D341Med (cell line): Measurements from ENCODE around the gene POLR2B.
"Not testable (repeated sequence)": the region's sequence is repeated elsewhere in the genome, so short reads cannot be mapped to it uniquely, and the experiment has no call there.

ENCODE experiments used
- DNase-seq: peaks from one replicate; pipeline ENCODE4 v3.0.0; 2012; ENCODE audit warnings: low spot score

The POLR2B gene

GRCh38 chr4:57053508-57053907, 74.8 kb downstream of the POLR2B start:
- DNase-seq: no peak

- DNase-seq: no peak
These were observed 77.2 kb downstream of the POLR2B start for GRCh38 chr4:57055886-57056285.

- DNase-seq: no peak
These were observed 81.4 kb downstream of the POLR2B start for GRCh38 chr4:57059890-57060716.

GRCh38 chr4:57060717-57061067, 82.0 kb downstream of the POLR2B start:
- DNase-seq: not testable (repeated sequence)

GRCh38 chr4:57061395-57061794, 82.7 kb downstream of the POLR2B start:
- no peak for DNase-seq

- DNase-seq: no peak
These were observed 84.8 kb downstream of the POLR2B start for GRCh38 chr4:57063518-57063917.

GRCh38 chr4:57064120-57064519, 85.4 kb downstream of the POLR2B start:
- no peak for DNase-seq

- no peak for DNase-seq
These were observed 86.4 kb downstream of the POLR2B start for GRCh38 chr4:57064811-57065711.

GRCh38 chr4:57065730-57066482, 87.2 kb downstream of the POLR2B start:
- DNase-seq: no peak

- DNase-seq: no peak
These were observed 89.7 kb downstream of the POLR2B start for GRCh38 chr4:57068237-57068981.

GRCh38 chr4:57070461-57070860, 91.8 kb downstream of the POLR2B start:
- DNase-seq: no peak

- DNase-seq: no peak
These were observed 92.6 kb downstream of the POLR2B start for GRCh38 chr4:57071326-57071725.

- DNase-seq: no peak
These were observed 94.9 kb downstream of the POLR2B start for GRCh38 chr4:57073559-57073958.

- DNase-seq: no peak
These were observed 96.0 kb downstream of the POLR2B start for GRCh38 chr4:57074744-57075143.

- DNase-seq: no peak
These were observed 96.7 kb downstream of the POLR2B start for GRCh38 chr4:57075367-57075766.

GRCh38 chr4:57076646-57077045, 98.0 kb downstream of the POLR2B start:
- no peak for DNase-seq

GRCh38 chr4:57077550-57078343, 99.1 kb downstream of the POLR2B start:
- DNase-seq: no peak

- no peak for DNase-seq
These were observed 100.2 kb downstream of the POLR2B start for GRCh38 chr4:57078685-57079521.
